Mesendoderm (in vitro differentiated cells): Measurements from ENCODE around the gene ARMC7. TPM values are rescaled to one million over a fixed set of nuclear protein-coding genes. Genes with fewer than 3 reads are reported as not detected.

Experiments used
- DNase-seq: peaks from one replicate; pipeline ENCODE4 v3.0.0; 2013
- H2AK5ac ChIP-seq: 2 replicates; pipeline ENCODE4 v1.6.1; 2013; ENCODE audit warnings: low read length, inconsistent platforms
- H2BK120ac ChIP-seq: 2 replicates; pipeline ENCODE4 v1.6.1; 2013; ENCODE audit warnings: low read depth, mild to moderate bottlenecking, low read length, moderate library complexity, mixed read lengths
- H2BK15ac ChIP-seq: replicated peaks from 2 replicates; pipeline ENCODE4 v1.6.1; 2013; ENCODE audit warnings: low read depth, mild to moderate bottlenecking, moderate library complexity
- H2BK5ac ChIP-seq: 2 replicates; pipeline ENCODE4 v1.6.1; 2013; ENCODE audit warnings: low read length, inconsistent platforms
- H3K18ac ChIP-seq: 2 replicates; pipeline ENCODE4 v1.6.1; 2013; ENCODE audit warnings: mild to moderate bottlenecking, low read length, mixed read lengths
- H3K23ac ChIP-seq: one replicate; pipeline ENCODE4 v1.6.1; 2013; ENCODE audit warnings: low read length
- H3K27ac ChIP-seq: 2 replicates; pipeline ENCODE4 v1.5.1; 2013; ENCODE audit warnings: low read depth, mild to moderate bottlenecking, inconsistent platforms, low read length, moderate library complexity
- H3K27me3 ChIP-seq: 2 replicates; pipeline ENCODE4 v1.6.1; 2013; ENCODE audit warnings: low read length, control low read depth, mild to moderate bottlenecking, inconsistent platforms; ENCODE audit not compliant: insufficient read depth, poor library complexity
- H3K36me3 ChIP-seq: 2 replicates; pipeline ENCODE4 v1.6.1; 2013; ENCODE audit warnings: low read length, inconsistent platforms; ENCODE audit not compliant: control insufficient read depth, insufficient read depth
- H3K4ac ChIP-seq: one replicate; pipeline ENCODE4 v1.6.1; 2013; ENCODE audit warnings: low read depth, mild to moderate bottlenecking, low read length, moderate library complexity
- H3K4me1 ChIP-seq: 2 replicates; pipeline ENCODE4 v1.6.1; 2013; ENCODE audit warnings: low read depth, low read length, inconsistent platforms; ENCODE audit not compliant: control insufficient read depth
- H3K4me2 ChIP-seq: 2 replicates; pipeline ENCODE4 v1.6.1; 2013; ENCODE audit warnings: low read length
- H3K4me3 ChIP-seq: 2 replicates; pipeline ENCODE4 v1.5.1; 2013; ENCODE audit warnings: mild to moderate bottlenecking, low read length
- H3K56ac ChIP-seq: one replicate; pipeline ENCODE4 v1.6.1; 2013; ENCODE audit warnings: low read length
- H3K79me1 ChIP-seq: 2 replicates; pipeline ENCODE4 v1.6.1; 2013; ENCODE audit warnings: low read length, inconsistent platforms
- H3K79me2 ChIP-seq: 2 replicates; pipeline ENCODE4 v1.6.1; 2013; ENCODE audit warnings: mild to moderate bottlenecking, low read length; ENCODE audit not compliant: control insufficient read depth, insufficient read depth
- H3K9ac ChIP-seq: 2 replicates; pipeline ENCODE4 v1.6.1; 2013; ENCODE audit warnings: low read length, inconsistent platforms
- H4K5ac ChIP-seq: one replicate; pipeline ENCODE4 v1.6.1; 2013; ENCODE audit warnings: low read length
- H4K8ac ChIP-seq: one replicate; pipeline ENCODE4 v1.6.1; 2013; ENCODE audit warnings: low read depth, mild to moderate bottlenecking, control low read depth, low read length, moderate library complexity
- WGBS: extraction: QIAGEN DNeasy Blood & Tissue Kit; methylation state at CpG from one replicate; pipeline ENCODE4 v1.1.7; 2013; ENCODE audit warnings: low lambda C conversion rate, missing lambda C conversion rate; ENCODE audit not compliant: insufficient coverage; ENCODE audit errors: extremely low coverage; 5-methylcytosine and 5-hydroxymethylcytosine counted together
- small RNA-seq: library from polyadenylated mRNA; stranded (forward); fragments of <200 nt; extraction: miRNeasy Mini kit (QIAGEN cat#:217004); gene quantifications from one replicate; pipeline ENCODE3, GENCODE V24; 2013; ENCODE audit not compliant: insufficient read depth

The ARMC7 gene

DNA sequence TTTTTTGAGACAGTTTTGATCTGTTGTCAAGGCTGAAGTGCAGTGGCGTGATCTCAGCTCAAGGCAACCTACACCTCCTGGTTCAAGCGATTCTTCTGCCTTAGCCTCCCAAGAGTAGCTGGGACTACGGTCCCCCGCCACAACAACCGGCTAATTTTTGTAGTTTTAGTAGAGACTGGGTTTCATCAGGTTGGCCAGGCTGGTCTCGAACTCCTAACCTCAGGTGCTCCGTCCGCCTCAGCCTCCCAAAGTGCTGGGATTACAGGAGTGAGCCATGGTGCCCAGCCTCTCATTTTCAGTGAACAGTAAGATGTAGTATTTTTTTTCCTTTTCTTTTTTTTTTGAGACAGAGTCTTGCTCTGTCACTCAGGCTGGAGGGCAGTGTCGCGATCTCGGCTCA lies 65.2 kb downstream of the ARMC7 start:
- H3K36me3 ChIP-seq = peaks cover 20% of the 10 kb centered on the region
- no peak overlapping the region for H3K27ac ChIP-seq

DNA sequence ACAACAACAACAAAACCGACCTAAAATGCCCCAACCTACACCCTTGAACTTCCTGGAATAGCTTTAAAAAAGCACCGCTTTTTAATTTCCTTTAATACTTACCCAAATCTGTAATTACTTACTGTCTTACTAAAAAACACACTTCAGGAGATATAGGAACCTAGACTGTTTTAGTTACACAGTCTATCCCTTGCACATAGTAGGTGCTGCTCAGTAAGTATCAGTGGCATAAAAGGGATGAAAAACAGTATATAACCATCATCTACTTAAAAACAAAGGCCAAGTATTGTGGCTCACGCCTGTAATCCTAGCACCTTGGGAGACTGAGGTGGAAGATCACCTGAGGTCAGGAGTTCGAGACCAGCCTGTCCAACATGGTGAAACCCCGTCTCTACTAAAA lies 66.9 kb downstream of the ARMC7 start:
- H3K4me2 ChIP-seq = no peak overlapping the region
- no peak for DNase-seq
- no peak overlapping the region for H4K8ac ChIP-seq
- peaks cover 66% of the 10 kb centered on the region for H3K79me2 ChIP-seq
- WGBS = 100% methylated on average over 2 of the region's 5 CpGs
- no peaks in the 10 kb centered on the region for H3K4me1 ChIP-seq
- H3K4me3 ChIP-seq = no peak overlapping the region
- H3K9ac ChIP-seq = no peak overlapping the region
- H3K36me3 ChIP-seq = peaks cover 20% of the 10 kb centered on the region
- H2BK120ac ChIP-seq = no peak overlapping the region
- H3K27me3 ChIP-seq = no peaks in the 10 kb centered on the region
- no peak overlapping the region for H3K18ac ChIP-seq
- no peak overlapping the region for H2AK5ac ChIP-seq
- H3K4ac ChIP-seq = no peak overlapping the region
- H3K27ac ChIP-seq = no peak overlapping the region
- no peak overlapping the region for H2BK15ac ChIP-seq
- no peak overlapping the region for H3K23ac ChIP-seq
- no peak overlapping the region for H2BK5ac ChIP-seq
- H3K79me1 ChIP-seq = peaks cover 3% of the 10 kb centered on the region
- H4K5ac ChIP-seq = no peak overlapping the region
- no peak overlapping the region for H3K56ac ChIP-seq

More for the DNA sequence above, 65.2 kb downstream of the ARMC7 start:
- Histone ChIP-seq H3K79me1 (peaks cover 3% of the 10 kb centered on the region), H4K8ac (no peak overlapping the region), H3K4ac (no peak overlapping the region), H3K4me1 (no peaks in the 10 kb centered on the region), H3K79me2 (peaks cover 57% of the 10 kb centered on the region), H3K56ac (no peak overlapping the region), H3K9ac (no peak overlapping the region), H2BK15ac (no peak overlapping the region), H3K23ac (no peak overlapping the region), H2BK5ac (no peak overlapping the region), H3K27me3 (no peaks in the 10 kb centered on the region), H2AK5ac (no peak overlapping the region), H3K18ac (no peak overlapping the region), H3K4me3 (no peak overlapping the region), H4K5ac (no peak overlapping the region), H2BK120ac (no peak overlapping the region), H3K4me2 (no peak overlapping the region)
- no CpG with 5 or more reads among the region's 11 CpGs for WGBS
- DNase-seq = no peak

DNA sequence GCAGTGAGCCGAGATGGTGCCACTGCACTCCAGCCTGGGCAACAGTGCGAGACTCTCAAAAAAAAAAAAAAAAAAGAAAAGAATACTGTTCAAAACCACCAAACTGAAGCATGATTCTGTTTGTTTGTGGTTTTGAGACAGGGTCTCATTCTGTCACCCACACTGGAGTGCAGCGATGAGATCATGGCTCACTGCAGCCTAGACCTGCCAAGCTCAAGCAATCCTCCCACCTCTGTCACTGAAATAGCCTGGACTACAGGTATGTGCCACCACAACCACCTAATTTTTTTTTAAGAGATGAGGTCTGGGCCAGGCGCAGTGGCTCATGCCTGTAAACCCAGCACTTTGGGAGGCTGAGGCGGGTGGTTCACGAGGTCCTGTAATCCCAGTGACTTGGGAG lies 68.7 kb downstream of the ARMC7 start:
- H2AK5ac ChIP-seq = no peak overlapping the region
- no peak overlapping the region for H3K27ac ChIP-seq
- no peak overlapping the region for H3K18ac ChIP-seq
- no peak overlapping the region for H2BK5ac ChIP-seq
- H4K8ac ChIP-seq = no peak overlapping the region
- H3K56ac ChIP-seq = no peak overlapping the region
- peaks cover 3% of the 10 kb centered on the region for H3K79me1 ChIP-seq
- H2BK15ac ChIP-seq = no peak overlapping the region
- no CpG with 5 or more reads among the region's 6 CpGs for WGBS
- DNase-seq = no peak
- H3K23ac ChIP-seq = no peak overlapping the region
- H3K79me2 ChIP-seq = peaks cover 74% of the 10 kb centered on the region
- no peaks in the 10 kb centered on the region for H3K4me1 ChIP-seq
- no peaks in the 10 kb centered on the region for H3K27me3 ChIP-seq
- H3K4me2 ChIP-seq = no peak overlapping the region
- H3K9ac ChIP-seq = no peak overlapping the region
- peaks cover 19% of the 10 kb centered on the region for H3K36me3 ChIP-seq
- H4K5ac ChIP-seq = no peak overlapping the region
- no peak overlapping the region for H2BK120ac ChIP-seq
- no peak overlapping the region for H3K4me3 ChIP-seq
- H3K4ac ChIP-seq = no peak overlapping the region

Small RNAs within 50 kb of the gene (small RNA-seq; reads per million reads assigned to genes)
- gene AC111186.1 (not detected), gene RF00019 (not detected)
